Astrocyte (in vitro differentiated cells and primary cell): ENCODE results near the gene GP2. TPM values are rescaled to one million over a fixed set of nuclear protein-coding genes. Genes with fewer than 3 reads are reported as not detected.
"Not testable (repeated sequence)": the region's sequence is repeated elsewhere in the genome, so short reads cannot be mapped to it uniquely, and the experiment has no call there.

Experiments
- DNase-seq: peaks from one replicate; pipeline ENCODE4 v3.0.0-alpha.2; 2010; ENCODE audit warnings: low read depth
- FAIRE-seq: peaks from 2 replicates; lab custom pipeline; 2011; peaks lifted over from hg19 to GRCh38; lab: Jason Lieb, UNC
- H2AFZ ChIP-seq: 2 replicates; pipeline ENCODE4 v1.6.0; 2012; ENCODE audit warnings: low read depth, low read length, inconsistent platforms
- H3K27ac ChIP-seq: 2 replicates; pipeline ENCODE4 v1.5.1; 2011; ENCODE audit warnings: low read depth, low read length, inconsistent platforms
- H3K27me3 ChIP-seq: 2 replicates; pipeline ENCODE4 v1.6.0; 2011; ENCODE audit warnings: low read length, inconsistent platforms; ENCODE audit not compliant: insufficient read depth
- H3K36me3 ChIP-seq: 2 replicates; pipeline ENCODE4 v1.5.1; 2011; ENCODE audit warnings: low read length, inconsistent platforms; ENCODE audit not compliant: insufficient read depth
- H3K4me1 ChIP-seq: 2 replicates; pipeline ENCODE4 v1.5.1; 2011; ENCODE audit warnings: low read length, inconsistent platforms; ENCODE audit not compliant: insufficient read depth
- H3K4me2 ChIP-seq: 2 replicates; pipeline ENCODE4 v1.6.0; 2012; ENCODE audit warnings: low read length, inconsistent platforms
- H3K4me3 ChIP-seq: 2 replicates; pipeline ENCODE4 v1.5.1; 2011; ENCODE audit warnings: low read depth, mild to moderate bottlenecking, low read length, inconsistent platforms; ENCODE audit not compliant: insufficient read depth
- H3K79me2 ChIP-seq: 2 replicates; pipeline ENCODE4 v1.6.0; 2012; ENCODE audit warnings: mild to moderate bottlenecking, low read length, inconsistent platforms; ENCODE audit not compliant: insufficient read depth
- H3K9ac ChIP-seq: 2 replicates; pipeline ENCODE4 v1.6.0; 2012; ENCODE audit warnings: mild to moderate bottlenecking, low read length, inconsistent platforms
- H3K9me3 ChIP-seq: 2 replicates; pipeline ENCODE4 v1.5.1; 2012; ENCODE audit warnings: low read depth, mild to moderate bottlenecking, low read length, inconsistent platforms; ENCODE audit not compliant: insufficient read depth
- H4K20me1 ChIP-seq: 2 replicates; pipeline ENCODE4 v1.6.0; 2012; ENCODE audit warnings: low read length, inconsistent platforms; ENCODE audit not compliant: insufficient read depth
- H3K27ac Mint-ChIP-seq: one replicate; pipeline ENCODE4 v1.8.0; 2021; ENCODE audit warnings: mild to moderate bottlenecking, mixed read lengths; ENCODE audit not compliant: unreplicated experiment
- H3K27me3 Mint-ChIP-seq: one replicate; pipeline ENCODE4 v1.8.0; 2021; ENCODE audit warnings: low read depth, mixed read lengths; ENCODE audit not compliant: unreplicated experiment
- H3K36me3 Mint-ChIP-seq: one replicate; pipeline ENCODE4 v1.8.0; 2021; ENCODE audit warnings: low read depth, mixed read lengths; ENCODE audit not compliant: unreplicated experiment
- H3K4me1 Mint-ChIP-seq: one replicate; pipeline ENCODE4 v1.8.0; 2021; ENCODE audit warnings: low read depth, mixed read lengths; ENCODE audit not compliant: unreplicated experiment
- H3K4me3 Mint-ChIP-seq: one replicate; pipeline ENCODE4 v1.8.0; 2021; ENCODE audit warnings: mild to moderate bottlenecking, moderate library complexity, mixed read lengths; ENCODE audit not compliant: unreplicated experiment
- H3K9me3 Mint-ChIP-seq: one replicate; pipeline ENCODE4 v1.8.0; 2021; ENCODE audit warnings: mild to moderate bottlenecking, mixed read lengths; ENCODE audit not compliant: unreplicated experiment
- CTCF ChIP-seq: IDR thresholded peaks from 2 replicates; pipeline ENCODE4 v1.5.1; 2011; ENCODE audit warnings: low read depth, mild to moderate bottlenecking, inconsistent platforms, low read length, moderate library complexity; ENCODE audit not compliant: insufficient read depth
- EZH2 ChIP-seq: IDR thresholded peaks from 2 replicates; pipeline ENCODE4 v1.6.1; 2012; ENCODE audit warnings: mild to moderate bottlenecking, low read length, inconsistent platforms; ENCODE audit not compliant: insufficient read depth
- total RNA-seq: library from RNA; stranded (reverse); gene quantifications from 2 replicates; pipeline ENCODE4 v1.2.1, GENCODE V29; 2021

The GP2 gene
- total RNA-seq, 1 donor from 2014 or later = not detected

DNA sequence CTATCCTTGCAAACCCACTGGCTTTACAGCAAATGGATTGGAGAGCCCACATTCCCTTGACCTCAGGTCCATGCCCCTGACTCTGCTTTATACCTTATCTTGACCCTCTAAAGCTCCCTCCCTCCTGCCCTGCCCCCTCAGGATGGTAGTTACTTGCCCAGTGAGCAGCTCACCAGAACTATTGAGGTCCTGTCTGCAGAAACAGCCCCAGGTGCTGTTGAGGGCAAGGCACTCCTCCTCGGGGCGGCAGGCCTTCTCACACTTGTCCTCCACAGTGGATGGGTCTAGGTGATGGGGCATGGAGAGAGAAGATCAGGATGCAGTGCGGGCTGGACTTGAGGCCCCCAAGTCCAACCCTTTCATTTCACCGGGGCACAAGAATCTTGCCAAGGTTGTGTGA is 4.6 kb downstream of the GP2 start:
- FAIRE-seq = no peak

GRCh38 chr16:20321671-20322070 is 5.6 kb downstream of the GP2 start:
- Mint-ChIP-seq H3K27me3 (peaks cover 41% of the 10 kb centered on the region), H3K36me3 (no peaks in the 10 kb centered on the region), H3K9me3 (no peaks in the 10 kb centered on the region), H3K27ac (no peak overlapping the region), H3K4me3 (no peak overlapping the region), H3K4me1 (no peaks in the 10 kb centered on the region)
- Histone ChIP-seq H3K36me3 (no peaks in the 10 kb centered on the region), H3K4me1 (no peaks in the 10 kb centered on the region), H3K27me3 (no peaks in the 10 kb centered on the region), H3K27ac (no peak overlapping the region), H3K4me2 (no peak overlapping the region), H3K4me3 (no peak overlapping the region), H4K20me1 (no peaks in the 10 kb centered on the region), H2AFZ (no peak overlapping the region), H3K9me3 (no peaks in the 10 kb centered on the region), H3K79me2 (no peaks in the 10 kb centered on the region), H3K9ac (no peak overlapping the region)
- FAIRE-seq (no peak), DNase-seq (no peak)
- no peak for TF ChIP-seq EZH2
- TF ChIP-seq CTCF = no peak

More for the DNA sequence above, 4.6 kb downstream of the GP2 start:
- no peaks in the 10 kb centered on the region for H3K4me1 Mint-ChIP-seq
- Histone ChIP-seq H4K20me1 (no peaks in the 10 kb centered on the region), H3K36me3 (no peaks in the 10 kb centered on the region), H3K79me2 (no peaks in the 10 kb centered on the region), H3K4me1 (no peaks in the 10 kb centered on the region), H3K27me3 (no peaks in the 10 kb centered on the region), H3K4me3 (no peak overlapping the region), H2AFZ (no peak overlapping the region), H3K9ac (no peak overlapping the region), H3K4me2 (no peak overlapping the region), H3K9me3 (no peaks in the 10 kb centered on the region), H3K27ac (no peak overlapping the region)
- DNase-seq = no peak
- no peaks in the 10 kb centered on the region for H3K9me3 Mint-ChIP-seq
- TF ChIP-seq CTCF = no peak
- TF ChIP-seq EZH2 = no peak
- H3K27ac Mint-ChIP-seq = no peak overlapping the region
- H3K4me3 Mint-ChIP-seq = no peak overlapping the region
- no peaks in the 10 kb centered on the region for H3K36me3 Mint-ChIP-seq
- H3K27me3 Mint-ChIP-seq = peaks cover 34% of the 10 kb centered on the region

GRCh38 chr16:20321051-20321450 is 6.3 kb downstream of the GP2 start:
- H3K9me3 ChIP-seq, H3K36me3 ChIP-seq, DNase-seq, H3K4me1 Mint-ChIP-seq, H3K27ac Mint-ChIP-seq, H3K4me2 ChIP-seq, H3K4me3 Mint-ChIP-seq, H4K20me1 ChIP-seq, H3K27ac ChIP-seq, H3K36me3 Mint-ChIP-seq, H3K9ac ChIP-seq, H3K79me2 ChIP-seq, H3K9me3 Mint-ChIP-seq, H3K27me3 ChIP-seq, FAIRE-seq, H3K4me1 ChIP-seq, H2AFZ ChIP-seq, H3K4me3 ChIP-seq: not testable (repeated sequence)
- peaks cover 42% of the 10 kb centered on the region for H3K27me3 Mint-ChIP-seq
